ENCODE measurements around the gene HOXA7. TPM values are rescaled to one million over a fixed set of nuclear protein-coding genes. Genes with fewer than 3 reads are reported as not detected.
A peak's percentile ranks its signal among the peaks of the same experiment; 100 is the strongest.

The HOXA7 gene
- total and polyA plus RNA-seq, 2 of the 8 experiments (the other 6 are each of a cell fraction or from before 2014, with no cell fraction given): 0.03 TPM; not detected in 1

DNA sequence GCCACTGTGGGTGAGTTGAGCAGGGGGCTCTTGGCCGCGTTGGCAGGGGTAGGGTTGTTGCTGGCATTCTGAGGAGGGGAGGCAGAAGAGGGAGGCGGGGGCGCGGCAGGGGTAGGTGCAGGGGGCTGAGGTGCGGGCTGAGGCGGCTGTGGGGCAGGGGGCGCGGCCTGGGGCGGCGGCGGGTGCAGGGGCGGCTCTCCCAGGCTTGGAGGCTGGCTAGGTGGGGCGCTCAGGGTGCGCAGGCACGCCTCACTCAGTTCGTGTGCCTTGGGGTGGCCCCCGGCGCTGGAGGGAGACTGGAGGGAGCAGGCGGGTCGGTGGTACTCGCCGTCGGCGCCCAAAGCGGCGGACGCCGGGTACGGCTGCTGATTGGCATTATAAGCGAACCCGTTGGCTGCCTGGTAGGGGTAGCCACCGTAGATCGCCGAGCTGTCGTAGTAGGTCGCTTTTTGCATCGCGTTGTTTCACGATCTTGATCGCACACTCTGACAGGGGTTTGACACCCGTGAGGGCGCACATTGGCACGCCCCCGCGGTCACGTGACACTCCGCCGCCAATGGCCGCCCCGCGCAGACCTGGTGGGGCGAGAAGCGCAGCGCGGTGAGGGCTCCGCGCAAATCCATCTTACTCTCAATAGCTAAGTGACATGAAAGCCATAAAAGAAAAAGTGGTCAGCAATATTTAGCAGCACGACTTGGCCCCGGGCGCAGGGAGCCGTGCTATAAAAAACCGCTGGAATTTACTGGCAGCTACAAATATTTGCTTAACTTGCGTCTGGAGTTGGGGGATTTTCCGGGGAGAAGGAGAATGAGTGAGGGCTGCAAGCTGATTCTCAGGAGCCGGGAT is 46.1 kb downstream of the HOXA7 start (continued):
- TF ChIP-seq EGR1 (IDR thresholded peaks at IDR 0.05; ENCODE audit: borderline replicate concordance, low read depth, low read length): 0 out of 2 replicates have a peak, but pooled peaks have one; percentile 53

All from H1 (cell line).